NCI-H2227 treated with DMSO at 0.1 percent for 48 hours (cell line): Measurements from ENCODE around the gene PSRC1.
"Not testable (repeated sequence)": the region's sequence is repeated elsewhere in the genome, so short reads cannot be mapped to it uniquely, and the experiment has no call there.

ENCODE experiments used
- DNase-seq: peaks from one replicate; lab custom pipeline; 2025; lab: John Stamatoyannopoulos, UW

The PSRC1 gene

DNA sequence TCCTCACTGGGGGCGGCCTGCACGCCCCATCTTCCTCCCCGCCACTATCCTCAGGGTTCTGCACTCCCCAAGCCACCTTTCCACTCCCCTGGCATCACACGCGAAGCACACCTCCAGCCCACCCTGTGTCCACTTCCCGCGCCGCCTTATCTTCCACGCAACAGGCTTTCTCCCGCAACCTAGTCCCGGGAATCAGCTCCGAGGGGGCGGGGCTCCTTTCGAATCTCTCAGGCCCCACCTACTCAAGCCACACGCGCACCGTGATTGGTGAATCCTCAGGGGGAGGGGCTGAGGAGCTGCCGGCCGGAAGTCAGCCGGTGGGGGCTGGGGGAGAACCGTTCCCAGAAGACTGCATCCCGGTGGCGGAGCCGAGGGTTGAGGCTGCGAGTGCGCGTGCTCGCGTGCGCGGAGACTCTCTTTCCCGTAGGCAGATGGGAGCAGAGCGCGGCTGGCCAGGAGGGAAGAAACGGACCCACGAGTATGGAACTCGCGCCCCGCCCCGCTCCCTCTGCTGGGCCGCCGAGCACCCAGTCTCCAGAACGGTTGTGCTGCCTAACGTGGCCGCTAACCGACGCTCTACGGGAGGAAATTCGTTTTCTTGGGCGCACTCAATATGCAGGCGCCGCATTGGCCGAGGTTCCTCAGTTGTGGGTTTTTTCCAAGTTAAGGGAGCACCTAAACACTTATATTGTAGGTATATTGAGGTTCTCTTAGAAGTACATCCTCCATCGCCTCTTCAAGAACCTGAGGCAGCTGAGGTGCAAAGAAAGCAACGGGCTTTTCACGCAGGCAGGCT, at the start of gene PSRC1:
Gene PSRC1 (minus strand): TSS at position 194 of the 796 bp plus-strand sequence.
- peak; percentile 97 for DNase-seq

DNA sequence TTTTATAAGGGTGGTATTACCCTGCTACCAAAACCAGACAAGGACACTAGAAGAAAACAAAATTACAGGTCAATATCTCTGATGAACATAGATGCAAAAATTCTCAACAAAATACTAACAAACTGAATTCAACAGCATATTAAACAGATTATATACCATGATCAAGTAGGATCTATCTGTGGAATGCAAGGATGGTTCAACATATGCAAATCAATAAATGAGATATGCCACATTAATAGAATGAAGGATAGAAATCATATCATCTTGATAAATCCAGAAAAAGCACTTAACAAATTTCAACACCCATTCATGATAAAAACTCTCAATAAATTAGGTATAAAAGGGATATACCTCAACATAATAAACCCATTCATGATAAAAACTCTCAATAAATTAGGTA, 48.2 kb upstream of the PSRC1 start:
- no peak for DNase-seq

DNA sequence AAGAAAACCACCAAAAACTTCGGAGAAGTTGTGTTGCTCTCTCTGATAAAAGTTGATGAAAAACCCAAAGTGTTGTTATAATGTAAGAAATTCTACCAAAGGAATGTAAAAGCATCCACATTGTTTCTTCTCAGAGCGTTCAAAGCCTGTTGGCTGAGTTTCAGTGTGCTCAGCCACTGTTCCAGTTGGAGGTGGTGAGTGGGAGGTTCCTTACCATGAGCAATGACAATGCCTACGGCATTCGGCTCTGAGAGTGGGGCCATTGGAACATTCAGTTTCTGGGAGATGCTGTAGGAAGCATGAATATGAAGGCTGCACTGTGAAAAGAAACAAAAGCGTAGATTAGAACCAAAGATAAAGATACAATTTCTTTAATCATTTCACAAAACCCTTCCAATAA, 44.3 kb upstream of the PSRC1 start:
- DNase-seq = no peak

DNA sequence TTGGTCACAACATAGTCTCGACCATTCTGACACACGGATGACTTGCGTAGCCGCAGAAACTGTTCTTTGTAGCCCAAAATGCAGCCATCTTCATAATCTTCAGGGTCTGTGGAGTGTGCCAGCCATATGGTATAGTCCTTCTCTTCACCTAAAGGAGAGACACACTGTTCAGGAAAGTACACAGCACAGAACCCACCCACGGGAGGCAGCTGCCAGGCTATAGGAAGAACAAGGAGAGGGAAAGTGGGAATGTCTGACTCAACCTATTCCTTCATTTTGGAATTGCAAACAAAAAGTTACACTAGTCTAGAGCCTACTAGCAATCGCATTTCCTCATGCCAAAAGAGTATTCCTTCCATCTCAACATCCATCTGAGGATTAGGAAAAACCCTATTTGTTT, 40.0 kb upstream of the PSRC1 start:
- DNase-seq = no peak

DNA sequence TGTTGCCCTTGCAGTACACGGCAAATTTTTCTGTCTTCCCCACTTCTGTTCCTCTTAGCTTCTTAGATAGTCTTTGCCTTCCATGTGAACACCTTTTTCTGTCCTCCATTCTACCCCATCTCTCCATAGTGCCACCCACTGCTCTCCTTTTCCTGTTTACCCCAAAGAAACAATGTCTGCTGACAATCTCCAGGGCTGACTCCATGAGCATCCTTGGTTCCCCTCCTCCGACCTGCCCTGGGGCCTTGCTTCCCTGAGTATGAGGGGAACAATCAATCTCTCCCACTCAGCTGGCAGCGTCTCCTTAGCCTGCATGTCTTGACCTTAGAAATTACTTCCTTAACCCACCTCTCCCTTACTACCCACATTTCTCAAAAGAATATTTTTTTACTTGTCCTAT, 36.2 kb upstream of the PSRC1 start:
- DNase-seq = no peak

DNA sequence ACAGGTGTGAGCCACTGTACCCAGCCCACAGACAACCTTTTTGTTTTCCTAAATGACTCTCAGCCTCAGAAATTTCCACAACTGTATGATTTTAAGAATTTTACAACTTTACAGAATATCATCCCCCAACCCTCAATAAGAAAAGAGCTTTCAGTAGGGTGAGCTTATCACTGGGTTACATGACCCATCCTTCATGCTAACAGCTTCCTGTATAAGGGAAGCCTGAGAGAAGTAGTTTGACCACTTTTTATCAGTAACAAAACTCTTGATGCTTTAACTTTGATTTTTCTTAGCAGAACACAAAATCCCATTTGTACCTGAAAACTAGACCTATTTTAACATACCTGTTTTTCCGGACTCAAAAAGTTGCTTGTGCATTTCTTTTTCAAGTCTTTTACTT, 33.6 kb upstream of the PSRC1 start:
- no peak for DNase-seq

DNA sequence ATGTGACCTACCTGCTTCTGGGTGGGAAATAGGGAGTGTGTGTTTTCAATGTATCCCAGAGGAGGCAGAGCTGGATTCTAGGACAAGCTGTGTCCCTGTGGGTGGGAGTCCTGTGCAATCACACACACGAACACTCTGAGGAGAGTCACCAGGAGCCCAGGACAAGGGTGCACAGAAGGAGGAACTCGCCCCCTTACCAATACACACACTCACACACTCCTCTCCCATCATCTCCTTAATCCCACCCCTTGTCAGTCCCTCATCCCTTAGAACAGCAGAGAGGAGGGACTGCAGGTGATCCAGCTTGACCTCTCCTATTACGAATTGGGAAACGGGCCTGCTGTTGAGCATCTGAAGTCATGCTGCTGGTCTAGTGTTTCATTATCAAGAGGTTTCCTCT, 32.3 kb upstream of the PSRC1 start:
- no peak for DNase-seq

DNA sequence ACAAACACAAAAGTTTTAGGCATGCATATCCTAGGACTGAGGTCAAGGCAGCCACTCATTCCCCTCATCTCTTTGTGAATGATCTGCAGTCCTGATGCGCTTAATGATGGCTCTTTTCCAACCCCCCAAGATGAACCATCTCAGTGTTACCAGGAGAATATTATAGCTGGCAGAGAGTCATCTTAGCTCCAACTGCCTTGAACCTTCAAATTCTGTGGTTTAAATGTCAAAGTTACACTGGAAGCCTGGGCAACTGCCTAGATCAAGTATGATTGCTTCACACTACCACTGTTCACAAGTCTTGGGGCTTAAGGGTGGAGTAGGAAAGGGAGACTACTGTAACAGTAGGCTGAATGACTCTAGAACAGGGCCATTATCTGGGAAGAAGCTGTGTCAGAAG, 31.9 kb upstream of the PSRC1 start:
- DNase-seq = no peak

DNA sequence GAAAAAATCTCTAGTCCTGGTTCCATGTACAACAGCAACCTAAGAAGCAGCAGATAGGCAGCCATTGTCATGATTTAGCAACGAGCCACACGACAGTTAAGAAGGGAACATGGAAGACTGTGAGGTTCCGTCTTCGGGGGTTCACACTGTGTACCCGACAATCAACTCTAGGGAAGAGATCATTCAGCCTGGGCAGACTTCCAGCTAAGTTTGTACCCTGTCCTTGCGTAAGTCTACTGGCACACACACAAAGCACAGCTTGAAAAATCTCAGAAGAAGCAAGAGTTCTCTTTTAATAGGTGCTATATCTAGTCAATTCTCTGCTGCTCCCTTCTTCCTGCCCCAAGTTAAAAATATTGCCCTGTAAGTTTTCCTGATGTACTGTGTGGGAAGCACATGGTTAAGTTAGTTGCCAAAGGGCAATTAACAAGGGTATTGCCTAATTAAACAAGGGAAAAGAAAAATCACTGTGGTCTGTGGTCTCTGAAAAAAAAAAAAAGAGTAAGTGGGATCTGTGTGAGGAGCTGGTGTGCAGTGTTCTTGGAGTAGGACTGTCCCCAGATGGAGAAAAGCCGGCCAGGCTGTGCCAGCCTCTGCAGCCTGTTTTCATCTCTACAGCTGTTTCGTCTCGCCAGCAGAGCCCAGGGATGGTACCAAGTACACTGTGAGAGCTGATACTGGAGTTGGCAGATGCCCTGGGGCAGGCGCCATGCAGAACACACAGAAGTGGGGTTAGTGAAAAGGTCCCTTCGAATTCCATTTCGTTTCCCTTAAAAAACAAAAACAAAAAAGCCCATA, 30.2 kb upstream of the PSRC1 start:
- DNase-seq = no peak

DNA sequence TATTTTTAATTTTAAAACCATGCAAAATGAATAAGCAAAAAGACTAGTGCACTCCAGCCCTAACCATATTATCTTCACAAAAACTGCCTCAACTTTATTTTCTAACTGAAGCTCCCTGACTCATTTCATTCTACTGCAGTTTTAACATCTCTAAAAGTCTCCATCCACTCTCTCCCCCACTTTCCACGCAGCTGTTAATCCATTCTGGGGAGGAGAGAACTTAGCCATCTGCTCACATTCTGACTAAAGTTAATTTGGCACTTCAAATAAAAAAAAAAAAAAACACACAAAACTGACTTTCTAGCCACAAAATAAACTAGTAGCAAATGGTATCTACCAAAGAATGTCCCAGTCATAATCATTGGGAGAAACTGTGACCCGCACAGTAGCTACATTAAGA, 29.3 kb upstream of the PSRC1 start:
- no peak for DNase-seq

DNA sequence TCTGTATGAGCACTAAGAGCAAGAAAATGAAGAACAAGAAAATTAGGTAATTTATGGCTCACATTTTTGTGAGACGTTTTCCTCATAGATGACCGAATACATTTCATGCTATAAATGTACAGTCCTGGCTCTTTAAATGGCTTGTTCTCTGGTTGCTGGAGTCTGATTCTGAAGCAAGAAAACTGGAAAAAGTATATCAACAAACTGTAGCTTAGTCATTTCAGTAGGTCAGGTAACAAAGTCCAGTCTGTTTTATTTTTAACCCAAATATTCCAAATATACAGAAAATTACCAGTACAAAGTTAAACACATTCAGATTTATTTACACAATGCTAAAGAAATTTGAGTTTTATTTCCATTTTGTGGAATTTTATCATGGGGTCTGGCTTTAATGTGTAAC, 26.4 kb upstream of the PSRC1 start:
- no peak for DNase-seq

DNA sequence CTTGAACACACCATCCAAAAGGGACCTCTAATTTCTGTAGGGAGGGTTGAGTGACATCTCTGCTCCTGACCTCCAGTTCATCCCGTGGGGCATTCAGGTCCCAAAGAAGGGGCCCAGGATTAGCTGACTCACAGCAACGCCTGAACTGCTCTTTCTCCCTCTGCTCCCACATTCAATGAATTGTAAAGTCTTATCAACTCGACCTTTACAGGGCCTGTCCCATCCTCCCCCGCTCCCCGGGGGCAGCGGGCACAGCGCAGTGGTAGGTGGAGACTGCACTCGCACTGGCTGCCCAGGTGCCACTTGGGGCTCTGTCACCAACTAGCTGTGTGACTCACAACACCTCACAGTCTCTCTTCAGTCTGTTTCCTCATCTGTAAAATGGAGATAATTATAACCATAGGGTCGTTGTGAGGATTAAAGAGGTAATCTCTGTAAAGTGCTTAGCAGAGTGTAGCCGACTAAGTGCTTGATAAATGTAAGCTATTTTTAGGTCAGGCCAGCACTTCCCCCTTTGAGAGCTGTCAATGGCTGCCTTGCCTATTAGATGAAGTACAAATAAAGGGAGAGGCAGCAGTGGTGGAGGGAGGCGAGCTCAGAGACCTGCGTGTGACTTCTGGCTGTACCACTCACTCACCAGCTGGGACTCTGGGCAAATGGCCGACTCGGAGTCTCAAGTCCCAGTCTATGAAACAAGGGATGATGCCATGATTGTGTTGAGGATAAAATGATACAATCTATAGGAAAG, 24.5 kb upstream of the PSRC1 start:
- DNase-seq = peak; percentile 78

DNA sequence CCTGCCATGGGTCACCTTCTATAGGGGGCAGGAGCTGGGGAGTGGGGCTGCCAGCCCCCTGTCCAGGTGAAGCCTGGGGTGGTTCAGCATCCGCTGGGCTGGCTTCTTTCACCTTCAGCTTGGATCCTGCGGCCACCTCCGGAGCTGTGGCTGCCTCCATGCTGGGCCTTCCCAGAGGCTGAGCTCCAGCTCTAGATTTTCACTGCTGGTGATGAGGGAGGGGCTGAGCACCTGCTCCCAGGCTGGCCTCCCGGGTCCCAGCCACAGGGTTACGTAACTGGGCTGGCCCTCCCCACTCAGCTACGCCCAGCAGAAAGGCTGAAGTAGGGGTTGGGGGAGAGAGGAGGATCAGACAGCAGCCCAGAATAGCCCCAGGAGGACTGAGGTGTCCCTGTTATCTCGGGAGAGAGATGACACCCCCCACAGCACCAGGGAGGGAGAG, 23.9 kb upstream of the PSRC1 start, which contains the start of gene MYBPHL:
Gene MYBPHL (minus strand): TSS at position 180 of the 442 bp plus-strand sequence. CDS start 20 bp downstream, at position 160.
- peak; percentile 52 for DNase-seq

DNA sequence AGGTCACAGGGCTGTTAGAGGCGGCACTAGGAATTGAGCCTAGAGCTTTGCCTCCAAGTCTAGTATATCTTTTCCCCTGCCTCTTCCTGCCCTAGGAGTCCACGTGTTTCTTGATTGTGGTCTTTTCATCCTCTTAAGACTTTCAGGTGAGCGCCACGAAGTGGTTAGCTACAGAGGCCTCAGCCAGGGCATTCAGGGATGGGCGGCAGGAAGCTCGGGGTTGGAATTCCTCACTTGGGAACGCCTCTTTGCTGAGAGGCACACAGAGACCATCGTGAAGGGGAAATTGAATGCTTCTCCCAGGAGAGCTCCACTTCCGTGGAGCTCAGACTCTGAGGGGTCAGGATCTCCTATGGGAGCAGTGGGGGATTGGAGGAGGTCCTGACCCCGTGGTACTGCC, 23.0 kb upstream of the PSRC1 start:
- not testable (repeated sequence) for DNase-seq

DNA sequence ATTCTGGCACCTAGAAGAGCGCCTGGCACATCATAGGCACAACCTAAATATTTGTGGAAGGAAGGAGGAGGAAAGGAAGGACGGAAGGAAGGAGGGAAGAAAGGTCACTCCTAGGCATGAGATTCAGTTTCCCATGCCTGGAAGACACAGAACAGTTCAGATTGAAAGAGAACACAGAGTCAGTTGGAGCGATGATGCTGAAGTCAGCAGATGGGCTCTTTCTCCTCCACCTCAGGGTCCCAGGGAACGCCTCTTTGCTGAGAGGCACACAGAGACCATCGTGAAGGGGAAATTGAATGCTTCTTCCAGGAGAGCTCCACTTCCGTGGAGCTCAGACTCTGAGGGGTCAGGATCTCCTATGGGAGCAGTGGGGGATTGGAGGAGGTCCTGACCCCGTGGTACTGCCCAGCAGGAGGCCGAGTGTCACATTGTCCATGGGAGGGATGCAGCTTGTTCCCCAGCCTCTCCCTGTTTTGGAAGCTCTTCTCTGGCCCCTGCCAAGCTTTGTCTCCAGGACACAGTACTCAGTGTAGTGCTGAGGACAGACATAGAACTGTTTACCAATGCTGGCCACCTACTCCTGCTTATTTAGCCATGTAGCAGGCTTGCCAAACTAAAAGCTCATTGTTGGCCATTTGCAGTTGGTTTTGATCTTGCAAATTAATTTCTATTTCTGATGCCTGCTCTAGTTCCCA, 21.4 kb upstream of the PSRC1 start:
- no peak for DNase-seq

DNA sequence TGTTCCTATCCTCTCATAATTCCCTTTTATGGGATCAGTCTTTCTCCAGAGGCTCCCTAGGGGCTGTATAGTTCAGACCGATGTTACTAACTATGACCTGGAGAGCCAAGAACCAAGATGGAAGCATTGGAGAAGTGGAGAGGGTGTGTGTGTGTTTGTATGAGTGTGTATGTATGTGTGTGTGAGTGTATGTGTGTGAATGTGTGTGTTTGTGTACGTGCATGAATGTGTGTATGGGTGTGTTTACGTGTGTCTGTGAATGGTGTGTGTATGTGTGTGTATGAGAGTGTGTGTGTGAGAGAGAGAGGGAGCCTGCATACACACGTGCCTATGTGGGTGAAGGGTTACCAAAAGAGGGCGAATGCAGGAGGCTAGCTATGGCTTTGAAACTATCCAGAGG, 18.9 kb upstream of the PSRC1 start:
- DNase-seq = no peak

DNA sequence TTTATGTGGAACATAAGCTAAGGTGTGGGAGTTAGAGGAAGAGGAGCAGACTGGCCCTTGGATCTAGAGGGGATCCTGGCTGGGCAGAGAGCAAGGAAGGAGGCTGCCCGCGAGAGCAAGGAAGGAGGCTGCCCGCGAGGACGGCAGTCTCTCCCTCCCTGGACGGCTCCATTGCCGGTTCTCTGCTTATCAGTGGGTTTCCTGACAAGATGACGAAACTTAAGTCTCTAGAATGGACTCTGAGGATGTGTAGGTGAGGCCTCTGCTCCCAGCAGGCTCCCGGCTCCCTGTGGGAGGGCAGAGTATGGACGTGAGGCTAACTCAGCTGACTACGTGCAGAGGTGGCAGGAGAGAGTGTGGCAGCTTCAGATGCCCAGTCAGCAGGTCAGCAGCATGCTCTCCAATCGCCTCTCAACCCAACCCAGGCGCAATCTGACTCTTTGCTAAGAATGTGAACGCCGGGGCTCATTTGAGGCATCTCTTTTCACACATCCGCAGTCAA, 17.8 kb upstream of the PSRC1 start:
- no peak for DNase-seq

DNA sequence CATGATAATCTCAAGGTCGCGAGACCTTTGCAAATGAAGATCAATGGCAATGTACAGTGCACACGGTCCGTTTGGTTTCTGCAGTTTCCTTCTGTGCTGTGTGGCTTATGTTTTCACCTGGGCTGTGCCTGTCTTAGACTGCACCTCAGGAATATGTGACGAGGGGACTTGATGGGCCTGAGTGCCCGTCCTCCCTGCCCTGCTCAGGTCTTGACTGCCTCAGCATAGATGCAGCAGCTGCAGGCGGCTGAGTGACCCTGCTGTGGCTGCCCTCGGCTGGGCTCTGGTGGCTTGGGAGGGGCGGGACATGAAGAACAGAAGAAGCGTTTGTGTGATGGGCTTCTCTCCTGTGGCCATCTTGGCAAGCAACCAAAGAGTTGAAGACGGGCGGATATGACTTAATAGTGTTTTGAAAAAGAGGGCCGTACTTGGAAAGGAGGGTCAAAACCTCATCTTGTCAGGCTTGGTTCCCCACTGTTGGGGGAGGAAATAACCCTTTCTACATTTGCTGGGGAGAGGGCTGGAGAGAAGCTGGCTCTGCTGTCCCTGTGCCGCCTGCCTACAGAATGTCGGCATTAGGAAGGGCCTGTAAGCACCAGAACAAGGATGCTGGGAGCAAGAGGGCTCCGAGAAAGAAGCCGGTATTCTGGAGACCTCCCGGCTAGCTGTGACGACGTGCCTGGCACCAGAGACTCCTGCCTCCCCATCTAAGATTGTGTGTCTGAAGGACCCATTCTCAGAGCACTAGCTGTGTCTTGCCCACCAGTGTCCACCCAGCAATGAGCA, 16.8 kb upstream of the PSRC1 start:
- DNase-seq = peak; percentile 10

DNA sequence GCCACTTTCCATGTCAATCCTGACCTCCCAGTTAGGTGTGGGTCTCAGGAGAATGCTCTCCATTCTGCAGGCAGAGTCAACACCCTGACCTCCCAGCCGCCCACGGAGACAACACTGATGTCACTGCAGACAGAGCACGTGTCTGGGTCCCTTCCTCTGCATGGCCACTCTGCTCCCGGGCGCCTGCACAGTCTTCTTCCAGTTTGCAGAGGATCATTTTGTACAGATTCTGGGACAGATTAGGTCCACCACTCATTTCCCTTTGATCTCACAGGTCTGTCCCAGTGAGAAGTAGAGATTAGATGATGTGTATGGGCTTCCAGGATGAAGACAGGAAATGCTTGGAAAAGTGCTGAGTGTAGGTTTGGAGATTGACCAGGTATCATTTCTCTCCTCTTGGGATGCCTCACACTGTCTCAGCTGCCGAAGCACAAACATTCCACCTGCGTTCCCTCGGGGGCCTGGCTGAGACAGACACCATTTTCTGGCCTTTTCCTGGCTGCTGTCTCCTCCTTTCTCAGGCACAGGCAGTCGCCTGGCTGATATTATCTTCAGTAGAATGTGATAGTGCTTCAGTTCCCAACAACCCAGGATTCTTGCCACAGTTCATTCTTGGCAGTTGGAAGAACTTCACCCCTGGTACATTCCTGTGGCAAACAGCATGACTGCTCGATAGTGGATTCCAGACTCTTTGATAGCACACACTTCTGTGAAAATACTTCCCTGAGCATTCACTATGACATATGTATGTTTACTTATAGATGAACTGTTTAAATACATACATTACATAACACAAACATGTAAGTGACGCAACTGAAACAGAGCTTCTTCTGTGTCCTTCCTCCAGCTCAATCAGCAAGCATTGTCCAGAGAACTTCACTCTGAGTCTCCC, 16.0 kb upstream of the PSRC1 start:
- no peak for DNase-seq

DNA sequence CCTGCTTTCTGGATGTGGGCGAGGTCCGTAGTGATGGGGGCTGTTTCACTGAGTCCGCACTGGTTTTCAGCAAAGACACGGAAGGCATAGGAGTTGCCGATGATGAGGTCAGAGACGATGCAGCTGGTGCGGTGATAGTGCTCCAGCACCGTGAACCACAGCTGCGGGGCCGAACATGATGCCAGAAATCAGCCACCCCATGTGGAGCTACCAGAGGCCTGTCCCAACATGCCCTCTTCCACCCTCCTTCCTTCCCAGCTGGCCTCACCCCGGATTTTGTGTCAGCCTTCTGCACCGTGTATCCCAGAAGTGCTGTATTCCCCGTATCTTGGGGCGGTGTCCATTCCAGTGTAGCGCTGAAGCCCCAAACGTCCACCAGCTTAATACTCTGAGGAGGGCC, 13.8 kb upstream of the PSRC1 start:
- no peak for DNase-seq
